Measurements from ENCODE around the gene PPP6R3. TPM values are rescaled to one million over a fixed set of nuclear protein-coding genes. Genes with fewer than 3 reads are reported as not detected.

PPP6R3 gene
- total and polyA plus RNA-seq, 10 of the 15 experiments (the other 5 are each of a cell fraction or from before 2014, with no cell fraction given): 12.4 to 123 (median 74.1) TPM

- H3K4me2 ChIP-seq (ENCODE audit: control insufficient read depth, insufficient read depth): peak overlapping the region; percentile 57
- peak overlapping the region; percentile 54 for H3K27ac ChIP-seq (ENCODE audit: control insufficient read depth, insufficient read depth)
- ATAC-seq (no peak), DNase-seq (ENCODE audit: low read depth, low spot score) (no peak), FAIRE-seq (no peak)
- peaks cover 0 to 4% of the 10 kb centered on the region in 2 experiments; a peak in 1 of 4 replicates for H3K36me3 ChIP-seq (ENCODE audit: control insufficient read depth in 2 of 2, insufficient read depth in 2 of 2, low read length in 1 of 2)
- 83% methylated on average over 2 of the region's 2 CpGs for WGBS (ENCODE audit: insufficient coverage, insufficient replicate concordance, low lambda C conversion rate, missing lambda C conversion rate)
- TF ChIP-seq SPI1 (IDR thresholded peaks at IDR 0.05; ENCODE audit: borderline replicate concordance, insufficient read depth, low read depth, low read length): peak; percentile 10; the same call in 1 of the 2 replicates
- no peak for TF ChIP-seq RELB (IDR thresholded peaks at IDR 0.05; ENCODE audit: low read depth)
- no peak for TF ChIP-seq PKNOX1 (IDR thresholded peaks at IDR 0.05)
- no peak for TF ChIP-seq ZBTB11 (CRISPR knock-in tag; IDR thresholded peaks at IDR 0.05)
- H3K79me2 ChIP-seq (ENCODE audit: control insufficient read depth, insufficient read depth, low read length): peaks cover 96% of the 10 kb centered on the region
- SMC1A ChIA-PET (ENCODE audit: uncharacterized antibody, unreplicated experiment): interaction anchor here (0.9 to 1.3 kb wide), 5 partner anchors 10 to 40 kb away, joined by 3 read pairs; partner anchors contain the start of gene PPP6R3
- intact Hi-C loops (cut with micrococcal nuclease; ENCODE audit: unreplicated experiment) (no loop called here), in situ Hi-C loops (cut with MboI) (no loop called here)
- no TSS peak for BruUV-seq (replicated peaks)
- H4K20me1 ChIP-seq (ENCODE audit: control insufficient read depth, insufficient read depth): peaks cover 3% of the 10 kb centered on the region; the same call in 1 of the 2 replicates
- no peak overlapping the region for H3K9ac ChIP-seq (ENCODE audit: control insufficient read depth, insufficient read depth, low read length)
- peak overlapping the region; percentile 30 for H3K4me3 ChIP-seq
- H2AFZ ChIP-seq (ENCODE audit: control insufficient read depth, low read depth, low read length): no peak overlapping the region
- H3K4me1 ChIP-seq (ENCODE audit: control insufficient read depth, insufficient read depth, low read length): peaks cover 54% of the 10 kb centered on the region
- H3K9me3 ChIP-seq (replicated peaks; ENCODE audit: control insufficient read depth, insufficient read depth, low read length): no peaks in the 10 kb centered on the region
- CTCF ChIA-PET: interaction anchor here (0.7 to 0.9 kb wide), 2 partner anchors 20 to 35 kb away, joined by 3 to 4 read pairs; no protein-coding TSS in a partner anchor
- RAD21 ChIA-PET (ENCODE audit: unreplicated experiment): interaction anchor here (1.2 kb wide), 1 partner anchor 40 kb away, joined by 3 read pairs; the partner anchor contains the start of gene PPP6R3
- H3K27me3 ChIP-seq (replicated peaks in 1 of 2; ENCODE audit: control insufficient read depth in 2 of 2, insufficient read depth in 2 of 2, low read length in 1 of 2): no peaks in the 10 kb centered on the region
- POLR2A ChIA-PET: interaction anchor here (0.6 kb wide), 1 partner anchor 138 kb away, joined by 3 read pairs; no protein-coding TSS in a partner anchor
These were observed 39.7 kb downstream of the PPP6R3 start for GRCh38 chr11:68500206-68500605.
